Progenitor cell of endocrine pancreas (in vitro differentiated cells): ENCODE measurements around the gene C22orf15. TPM values are rescaled to one million over a fixed set of nuclear protein-coding genes. Genes with fewer than 3 reads are reported as not detected.
A peak's percentile ranks its signal among the peaks of the same experiment; 100 is the strongest.
"Not testable (repeated sequence)": the region's sequence is repeated elsewhere in the genome, so short reads cannot be mapped to it uniquely, and the experiment has no call there.

Experiments
- DNase-seq: peaks from one replicate; pipeline ENCODE4 v3.0.0; 2021; ENCODE audit warnings: low spot score; ENCODE audit not compliant: unreplicated experiment
- H3K27ac Mint-ChIP-seq: 2 replicates; pipeline ENCODE4 v1.8.0; 2021; ENCODE audit warnings: mild to moderate bottlenecking, moderate library complexity, mixed read lengths
- H3K27me3 Mint-ChIP-seq: 2 replicates; pipeline ENCODE4 v1.8.0; 2021; ENCODE audit warnings: mixed read lengths
- H3K36me3 Mint-ChIP-seq: 2 replicates; pipeline ENCODE4 v1.8.0; 2022; ENCODE audit warnings: mixed read lengths; ENCODE audit not compliant: insufficient read depth
- H3K4me1 Mint-ChIP-seq: 2 replicates; pipeline ENCODE4 v1.8.0; 2021; ENCODE audit warnings: low read depth, mixed read lengths
- H3K4me3 Mint-ChIP-seq: 2 replicates; pipeline ENCODE4 v1.8.0; 2021; ENCODE audit warnings: low read depth, mild to moderate bottlenecking, moderate library complexity, mixed read lengths
- H3K9me3 Mint-ChIP-seq: 2 replicates; pipeline ENCODE4 v1.8.0; 2021; ENCODE audit warnings: low read depth, mixed read lengths
- total RNA-seq: library from RNA; stranded (reverse); gene quantifications from 2 replicates; pipeline ENCODE4 v1.2.1, GENCODE V29; 2021
- TF ChIP-seq, protein P1 (sequence below): fragments of 200-600 bp; sonication (generic); IDR thresholded peaks from one replicate; pipeline ENCODE4 v1.5.0; 2021; ENCODE audit warnings: antibody characterized with exemption, mild to moderate bottlenecking; ENCODE audit not compliant: unreplicated experiment

Gene C22orf15
- total RNA-seq, 1 donor from 2014 or later: not detected

GRCh38 chr22:23716811-23717801 is 45.7 kb upstream of the C22orf15 start:
- H3K27ac Mint-ChIP-seq: peak overlapping the region; percentile 71

DNA sequence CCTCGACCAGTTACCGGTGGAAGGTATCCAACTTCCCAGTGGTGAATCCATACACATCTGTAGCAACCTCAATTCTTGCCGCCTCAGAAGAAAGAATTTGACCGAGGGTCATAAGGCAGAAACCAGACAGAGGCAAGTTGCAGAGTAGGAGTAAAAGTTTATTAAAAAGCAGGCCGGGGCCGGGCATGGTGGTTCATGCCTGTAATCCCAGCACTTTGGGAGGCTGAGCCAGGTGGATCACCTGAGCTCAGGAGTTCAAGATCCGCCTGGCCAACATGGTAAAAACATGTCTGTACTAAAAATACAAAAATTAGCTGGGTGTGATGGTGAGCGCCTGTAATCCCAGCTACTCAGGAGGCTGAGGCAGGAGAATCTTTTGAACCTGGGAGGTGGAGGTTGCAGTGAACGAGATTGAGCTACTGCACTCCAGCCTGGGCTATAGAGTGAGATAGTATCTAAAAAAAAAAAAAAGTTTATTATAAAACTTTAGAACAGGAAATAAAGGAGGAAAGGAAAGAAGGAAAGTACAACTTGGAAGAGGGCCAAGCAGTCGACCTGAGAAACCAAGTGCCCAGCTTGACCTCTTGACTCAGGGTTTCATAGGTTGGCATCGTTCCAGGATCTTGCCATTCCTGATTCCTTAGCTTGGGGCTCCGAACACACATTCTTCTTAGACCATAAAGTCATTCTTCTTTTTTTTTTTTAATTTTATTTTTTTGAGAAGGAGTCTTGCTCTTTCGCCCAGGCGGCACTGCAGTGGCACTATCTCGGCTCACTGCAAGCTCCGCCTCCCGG is 44.2 kb upstream of the C22orf15 start:
- Mint-ChIP-seq H3K27me3 (no peaks in the 10 kb centered on the region), H3K9me3 (no peaks in the 10 kb centered on the region), H3K27ac (no peak overlapping the region), H3K4me3 (peak overlapping the region; percentile 37), H3K4me1 (peaks cover 3% of the 10 kb centered on the region), H3K36me3 (peaks cover 5% of the 10 kb centered on the region)
- TF ChIP-seq, protein P1, sequence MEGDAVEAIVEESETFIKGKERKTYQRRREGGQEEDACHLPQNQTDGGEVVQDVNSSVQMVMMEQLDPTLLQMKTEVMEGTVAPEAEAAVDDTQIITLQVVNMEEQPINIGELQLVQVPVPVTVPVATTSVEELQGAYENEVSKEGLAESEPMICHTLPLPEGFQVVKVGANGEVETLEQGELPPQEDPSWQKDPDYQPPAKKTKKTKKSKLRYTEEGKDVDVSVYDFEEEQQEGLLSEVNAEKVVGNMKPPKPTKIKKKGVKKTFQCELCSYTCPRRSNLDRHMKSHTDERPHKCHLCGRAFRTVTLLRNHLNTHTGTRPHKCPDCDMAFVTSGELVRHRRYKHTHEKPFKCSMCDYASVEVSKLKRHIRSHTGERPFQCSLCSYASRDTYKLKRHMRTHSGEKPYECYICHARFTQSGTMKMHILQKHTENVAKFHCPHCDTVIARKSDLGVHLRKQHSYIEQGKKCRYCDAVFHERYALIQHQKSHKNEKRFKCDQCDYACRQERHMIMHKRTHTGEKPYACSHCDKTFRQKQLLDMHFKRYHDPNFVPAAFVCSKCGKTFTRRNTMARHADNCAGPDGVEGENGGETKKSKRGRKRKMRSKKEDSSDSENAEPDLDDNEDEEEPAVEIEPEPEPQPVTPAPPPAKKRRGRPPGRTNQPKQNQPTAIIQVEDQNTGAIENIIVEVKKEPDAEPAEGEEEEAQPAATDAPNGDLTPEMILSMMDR: no peak
- DNase-seq: no peak

More at GRCh38 chr22:23716811-23717801, 45.7 kb upstream of the C22orf15 start:
- peak; percentile 64 for DNase-seq
- Mint-ChIP-seq H3K4me3 (peak overlapping the region; percentile 75), H3K9me3 (no peaks in the 10 kb centered on the region), H3K27me3 (no peaks in the 10 kb centered on the region), H3K4me1 (peaks cover 3% of the 10 kb centered on the region), H3K36me3 (peaks cover 6% of the 10 kb centered on the region)
- TF ChIP-seq, protein P1: no peak

DNA sequence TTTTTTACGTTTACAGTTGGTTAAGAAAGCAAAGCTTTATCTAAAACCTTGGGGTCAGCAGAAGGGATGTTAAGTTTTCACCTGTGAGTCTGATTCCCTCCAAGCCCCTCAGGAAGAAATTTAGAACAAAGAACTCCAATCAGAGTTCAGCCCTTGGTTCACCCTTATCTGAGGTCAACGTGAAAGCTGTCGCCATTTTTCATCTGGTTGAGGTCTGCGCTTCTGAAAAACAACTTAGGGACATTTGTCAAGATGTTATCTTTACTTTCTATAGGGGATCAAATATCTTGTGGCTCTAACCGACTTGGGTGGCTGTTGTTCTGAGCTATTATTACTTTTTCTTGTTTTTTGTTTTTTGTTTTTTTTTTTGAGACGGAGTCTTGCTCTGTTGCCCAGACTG is 41.9 kb upstream of the C22orf15 start:
- TF ChIP-seq, protein P1: no peak
- Mint-ChIP-seq H3K9me3 (no peaks in the 10 kb centered on the region), H3K4me3 (no peak overlapping the region), H3K36me3 (no peaks in the 10 kb centered on the region), H3K4me1 (peaks cover 2% of the 10 kb centered on the region), H3K27me3 (no peaks in the 10 kb centered on the region), H3K27ac (peak overlapping the region; percentile 37)
- DNase-seq: no peak

GRCh38 chr22:23722160-23722559 is 40.6 kb upstream of the C22orf15 start:
- DNase-seq: no peak
- TF ChIP-seq, protein P1: no peak
- Mint-ChIP-seq H3K27me3 (no peaks in the 10 kb centered on the region), H3K4me1 (peaks cover 2% of the 10 kb centered on the region), H3K4me3 (no peak overlapping the region), H3K36me3 (no peaks in the 10 kb centered on the region), H3K9me3 (no peaks in the 10 kb centered on the region), H3K27ac (no peak overlapping the region)

GRCh38 chr22:23722724-23723123 is 40.1 kb upstream of the C22orf15 start:
- H3K9me3 Mint-ChIP-seq: no peaks in the 10 kb centered on the region
- H3K36me3 Mint-ChIP-seq: no peaks in the 10 kb centered on the region
- H3K27me3 Mint-ChIP-seq: no peaks in the 10 kb centered on the region
- H3K27ac Mint-ChIP-seq: no peak overlapping the region
- H3K4me1 Mint-ChIP-seq: no peaks in the 10 kb centered on the region
- TF ChIP-seq, protein P1: no peak
- no peak for DNase-seq
- no peak overlapping the region for H3K4me3 Mint-ChIP-seq

DNA sequence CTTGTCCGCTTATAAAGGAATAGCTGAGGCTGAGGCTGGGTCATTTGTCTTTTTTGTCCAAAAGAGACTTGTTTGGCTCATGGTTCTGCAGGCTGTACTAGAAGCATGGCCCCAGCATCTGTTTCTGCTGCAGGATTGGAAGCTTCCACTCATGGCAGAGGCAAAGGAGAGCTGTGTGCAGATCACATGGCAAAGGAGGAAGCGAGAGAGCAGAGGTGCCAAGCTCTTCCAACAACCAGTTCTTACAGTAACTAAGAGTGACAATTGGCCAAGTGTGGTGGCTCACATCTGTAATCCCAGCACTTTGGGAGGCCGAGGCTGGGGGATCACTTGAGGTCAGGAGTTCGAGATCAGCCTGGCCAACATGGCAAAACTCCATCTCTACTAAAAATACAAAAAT is 34.7 kb upstream of the C22orf15 start:
- H3K27me3 Mint-ChIP-seq, H3K27ac Mint-ChIP-seq, H3K4me3 Mint-ChIP-seq, H3K36me3 Mint-ChIP-seq, H3K9me3 Mint-ChIP-seq, DNase-seq, H3K4me1 Mint-ChIP-seq: not testable (repeated sequence)
